Inflammatory macrophage treated with lipopolysaccharide for 4 hours (primary cell): ENCODE data around the gene OR5C1.
"Not testable (repeated sequence)": the region's sequence is repeated elsewhere in the genome, so short reads cannot be mapped to it uniquely, and the experiment has no call there.

Source experiments
- DNase-seq: peaks from one replicate; pipeline ENCODE4 v3.0.0-alpha.2; 2020

OR5C1 gene

DNA sequence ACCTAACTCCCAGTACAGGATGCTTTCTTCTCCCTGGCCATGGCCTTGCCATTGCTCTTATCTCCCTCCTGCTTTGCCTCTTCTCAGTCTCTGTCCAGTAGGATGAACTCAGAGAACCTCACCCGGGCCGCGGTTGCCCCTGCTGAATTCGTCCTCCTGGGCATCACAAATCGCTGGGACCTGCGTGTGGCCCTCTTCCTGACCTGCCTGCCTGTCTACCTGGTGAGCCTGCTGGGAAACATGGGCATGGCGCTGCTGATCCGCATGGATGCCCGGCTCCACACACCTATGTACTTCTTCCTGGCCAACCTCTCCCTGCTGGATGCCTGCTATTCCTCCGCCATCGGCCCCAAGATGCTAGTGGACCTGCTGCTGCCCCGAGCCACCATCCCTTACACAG, at the start of gene OR5C1:
TSS of gene OR5C1 (plus strand) at position 103 of the 400 bp plus-strand sequence. CDS start at position 103, 0 bp downstream.
- no peak for DNase-seq

DNA sequence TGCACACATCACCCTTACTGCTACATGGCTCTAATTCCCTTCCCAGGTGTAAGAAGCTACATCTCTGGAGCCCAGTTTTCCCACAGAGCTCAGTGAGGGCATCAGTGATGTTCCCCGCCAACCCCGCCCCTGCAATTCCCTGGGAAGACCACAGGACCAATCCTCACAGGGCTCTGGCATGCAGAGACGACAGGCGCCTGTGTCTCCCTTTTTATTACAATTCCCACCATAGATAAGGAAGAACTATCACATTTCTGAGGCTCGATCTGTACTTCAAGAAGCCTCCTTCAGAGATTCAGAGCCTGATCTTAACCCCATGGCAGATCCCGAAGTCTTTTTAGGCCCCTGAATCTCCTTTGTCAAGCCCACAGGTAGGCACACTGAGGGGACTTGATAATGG, 46.7 kb upstream of the OR5C1 start, which contains the start of gene OR1L6:
TSS of gene OR1L6 (plus strand) at position 301 of the 400 bp plus-strand sequence. CDS start 7,545 bp downstream, outside the sequence.
- DNase-seq = no peak

DNA sequence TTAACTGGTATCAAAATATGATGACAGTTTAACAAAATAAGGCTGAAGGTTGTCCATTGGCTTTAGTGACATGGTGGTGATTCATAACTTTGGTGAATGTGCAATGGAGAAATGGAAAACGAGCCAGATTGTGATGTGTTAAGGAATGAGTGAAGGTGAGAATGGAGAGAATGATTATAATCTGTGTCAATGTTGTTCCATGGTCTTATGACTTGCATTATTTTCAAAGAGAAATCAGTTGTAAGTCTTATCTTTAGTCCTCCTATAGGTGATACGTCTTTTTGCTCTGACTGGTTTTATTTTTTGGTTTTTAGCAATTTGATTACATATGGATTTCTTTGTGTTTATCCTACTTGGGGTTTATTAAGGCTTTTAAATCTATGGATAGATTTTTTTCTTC, 33.9 kb upstream of the OR5C1 start:
- DNase-seq = no peak

DNA sequence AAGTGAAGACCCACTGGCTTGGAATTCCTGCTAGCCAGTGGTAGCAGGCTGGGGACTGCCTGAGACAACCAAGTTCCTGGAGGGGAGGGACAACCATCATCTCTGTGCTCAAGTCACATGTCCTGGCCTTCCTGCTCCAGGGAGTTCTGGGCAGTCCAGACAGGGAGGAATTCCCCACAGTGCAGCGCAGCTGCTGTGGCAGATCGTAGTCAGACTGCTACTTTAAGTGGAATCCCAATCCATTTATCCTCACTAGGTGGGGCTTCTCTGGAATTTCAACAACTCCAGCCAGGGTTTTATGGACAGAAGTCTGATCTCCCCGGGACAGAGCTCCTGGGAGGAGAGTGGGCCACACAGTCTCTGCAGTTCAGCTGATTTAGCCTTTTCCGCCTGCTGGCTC, 20.9 kb upstream of the OR5C1 start:
- DNase-seq = no peak

DNA sequence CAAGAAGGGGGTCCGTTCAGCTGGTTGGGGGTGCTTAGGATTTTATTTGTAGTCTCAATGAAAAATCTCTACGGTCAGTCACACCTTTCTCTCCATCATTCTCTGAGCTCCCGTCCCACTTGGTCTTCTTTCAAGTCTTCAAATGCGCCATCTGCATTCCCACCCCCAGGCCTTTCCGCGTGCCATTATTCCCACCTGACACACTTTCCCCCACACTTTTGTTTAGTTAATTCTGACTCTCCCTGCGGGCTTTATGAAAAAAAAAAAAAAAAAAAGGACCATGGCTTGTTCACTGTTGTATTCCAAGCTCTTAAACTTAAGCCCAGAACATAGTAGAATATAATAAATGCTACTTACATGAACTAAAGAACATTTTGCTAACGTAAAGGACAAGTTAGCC, 11.7 kb upstream of the OR5C1 start:
- DNase-seq = no peak

DNA sequence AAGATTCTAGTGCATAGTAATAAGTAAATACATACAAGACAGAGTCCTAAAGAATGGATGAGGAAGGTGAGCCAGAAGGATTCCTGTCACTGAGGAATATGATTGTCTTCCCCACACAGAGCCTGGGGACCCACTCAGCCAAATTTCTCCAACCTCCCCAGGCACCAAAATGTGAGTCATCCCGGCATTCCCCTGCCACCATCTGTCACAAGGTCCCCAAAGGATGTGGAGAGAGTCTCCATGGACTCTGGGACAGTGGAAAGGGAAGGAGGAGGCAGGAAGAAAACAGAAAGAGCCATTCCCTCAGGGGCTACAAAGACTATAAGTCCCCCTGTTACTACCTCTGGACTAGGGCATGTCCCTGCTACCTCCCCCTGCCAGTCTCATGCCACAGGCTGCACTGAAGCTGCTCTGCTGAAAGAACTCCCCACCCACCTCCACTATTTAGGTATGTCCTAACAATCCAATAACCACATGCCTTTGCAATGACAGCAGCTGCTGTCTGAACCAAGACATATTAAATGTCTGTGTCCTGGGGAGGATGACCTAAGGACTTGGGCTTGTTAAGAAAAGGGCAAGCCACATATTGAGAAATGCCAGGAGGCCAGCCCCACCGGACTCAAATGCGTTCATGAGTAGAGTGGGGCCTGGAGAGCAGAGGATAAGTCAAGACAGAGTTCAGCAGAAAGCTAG, 10.7 kb upstream of the OR5C1 start:
- no peak for DNase-seq

DNA sequence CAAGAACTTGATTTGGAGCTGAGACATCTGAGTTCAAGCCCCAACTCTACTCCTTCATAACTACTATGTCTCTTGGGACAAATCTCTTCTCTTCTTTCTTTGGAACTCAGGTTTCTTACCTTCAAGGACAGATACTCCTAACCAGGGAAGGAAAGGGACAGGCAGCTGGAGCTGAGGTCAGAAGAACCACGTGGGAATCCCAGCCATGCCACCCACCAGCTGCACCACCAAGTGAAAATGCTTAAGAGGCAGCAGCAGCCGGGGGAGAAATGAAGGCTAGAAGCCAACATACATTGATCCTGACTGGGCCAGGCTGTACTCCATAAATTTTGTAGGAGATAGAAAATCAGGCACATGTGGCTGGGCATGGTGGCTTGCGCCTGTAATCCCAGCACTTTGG, 9.6 kb upstream of the OR5C1 start:
- DNase-seq = no peak

DNA sequence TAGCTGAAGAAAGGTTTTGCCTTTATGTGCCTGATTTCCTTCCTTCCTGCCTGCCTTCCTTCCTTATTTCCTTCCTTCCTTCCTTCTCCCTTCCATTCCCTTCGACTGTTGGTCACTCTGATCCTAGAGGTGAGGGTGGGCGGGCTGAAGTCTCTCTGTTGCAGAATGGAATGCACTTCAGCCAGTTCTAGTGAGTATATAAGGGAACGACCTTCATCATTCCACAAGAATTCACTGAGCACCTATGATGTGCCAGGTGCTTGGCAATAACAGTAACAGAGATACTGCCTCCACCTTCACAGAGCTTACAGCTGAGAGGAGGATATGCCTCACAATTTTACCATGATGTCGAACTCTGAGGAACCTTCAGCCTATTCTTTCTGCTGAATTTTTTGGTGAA, 8.7 kb upstream of the OR5C1 start:
- DNase-seq = no peak

DNA sequence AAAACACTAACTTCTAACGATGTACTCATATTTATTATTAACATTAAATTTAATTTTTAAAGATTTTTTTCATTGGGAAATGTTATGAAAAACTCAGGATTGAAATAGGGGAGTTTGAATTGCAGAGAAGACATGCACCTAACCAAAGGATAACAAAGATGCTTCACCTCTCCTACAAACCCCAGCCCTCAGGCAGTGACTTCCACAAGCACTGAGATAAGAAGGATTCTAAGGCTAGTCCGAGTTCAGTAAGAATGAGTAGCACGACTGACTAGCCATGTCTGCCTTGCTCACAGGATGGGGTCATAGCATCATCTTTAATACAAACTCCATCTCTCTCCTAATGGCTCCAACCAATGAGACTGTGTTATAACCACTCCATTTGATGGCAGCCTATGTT, 7.1 kb upstream of the OR5C1 start:
- no peak for DNase-seq

DNA sequence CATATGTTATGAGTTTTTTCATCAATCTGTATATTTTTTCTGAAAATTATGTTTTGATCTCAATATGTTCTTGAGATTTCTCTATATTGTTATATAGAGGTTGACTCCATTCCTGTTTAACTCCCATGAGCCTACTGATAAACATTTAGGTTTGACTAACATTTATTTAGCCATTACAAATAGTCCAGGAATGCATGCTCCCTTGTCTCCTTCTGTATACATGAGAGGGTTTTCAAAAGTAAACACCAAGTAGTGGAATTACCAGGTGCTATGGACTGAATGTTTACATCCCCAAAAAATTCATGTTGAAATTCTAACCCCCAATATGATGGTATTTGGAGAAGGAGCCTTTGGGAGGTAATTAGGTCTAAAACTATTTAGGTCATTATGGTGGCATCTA, 3.5 kb upstream of the OR5C1 start:
- DNase-seq = no peak

DNA sequence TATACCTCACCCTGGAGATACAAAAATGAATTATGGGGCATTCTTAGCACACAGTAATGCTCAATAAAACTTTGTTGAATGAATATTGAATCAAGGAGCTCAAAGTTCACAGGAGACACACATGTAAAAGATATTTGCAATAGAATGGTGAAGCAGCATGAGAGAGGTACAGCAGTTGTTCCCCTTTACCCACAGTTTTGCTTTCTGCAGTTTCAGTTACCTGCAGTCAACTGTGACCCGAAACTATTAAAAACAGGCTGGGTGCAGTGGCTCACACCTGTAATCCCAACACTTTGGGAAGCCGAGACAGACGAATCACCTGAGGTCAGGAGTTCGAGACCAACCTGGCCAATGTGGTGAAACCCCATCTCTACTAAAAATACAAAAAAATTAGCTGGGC, 2.4 kb upstream of the OR5C1 start:
- no peak for DNase-seq

DNA sequence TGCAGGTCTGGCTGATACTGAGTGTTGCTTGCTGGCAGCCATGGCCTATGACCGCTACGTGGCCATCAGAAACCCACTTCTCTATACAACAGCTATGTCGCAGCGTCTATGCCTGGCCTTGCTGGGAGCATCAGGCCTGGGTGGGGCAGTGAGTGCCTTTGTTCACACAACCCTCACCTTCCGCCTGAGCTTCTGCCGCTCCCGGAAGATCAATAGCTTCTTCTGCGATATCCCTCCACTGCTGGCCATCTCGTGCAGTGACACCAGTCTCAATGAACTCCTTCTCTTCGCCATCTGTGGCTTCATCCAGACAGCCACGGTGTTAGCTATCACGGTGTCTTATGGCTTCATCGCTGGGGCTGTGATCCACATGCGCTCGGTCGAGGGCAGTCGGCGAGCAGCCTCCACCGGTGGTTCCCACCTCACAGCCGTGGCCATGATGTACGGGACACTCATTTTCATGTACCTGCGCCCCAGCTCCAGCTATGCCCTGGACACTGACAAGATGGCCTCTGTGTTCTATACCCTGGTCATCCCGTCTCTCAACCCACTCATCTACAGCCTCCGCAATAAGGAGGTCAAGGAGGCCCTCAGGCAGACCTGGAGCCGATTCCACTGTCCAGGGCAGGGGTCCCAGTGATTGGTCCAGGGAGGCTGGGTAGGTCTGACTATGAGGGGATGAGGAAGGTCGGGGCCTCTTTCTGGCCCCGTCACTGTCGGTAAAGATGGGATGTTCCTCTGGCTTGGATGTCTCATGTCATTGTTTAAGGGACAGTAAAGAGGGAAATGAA, 718 bp downstream of the OR5C1 start:
- no peak for DNase-seq

DNA sequence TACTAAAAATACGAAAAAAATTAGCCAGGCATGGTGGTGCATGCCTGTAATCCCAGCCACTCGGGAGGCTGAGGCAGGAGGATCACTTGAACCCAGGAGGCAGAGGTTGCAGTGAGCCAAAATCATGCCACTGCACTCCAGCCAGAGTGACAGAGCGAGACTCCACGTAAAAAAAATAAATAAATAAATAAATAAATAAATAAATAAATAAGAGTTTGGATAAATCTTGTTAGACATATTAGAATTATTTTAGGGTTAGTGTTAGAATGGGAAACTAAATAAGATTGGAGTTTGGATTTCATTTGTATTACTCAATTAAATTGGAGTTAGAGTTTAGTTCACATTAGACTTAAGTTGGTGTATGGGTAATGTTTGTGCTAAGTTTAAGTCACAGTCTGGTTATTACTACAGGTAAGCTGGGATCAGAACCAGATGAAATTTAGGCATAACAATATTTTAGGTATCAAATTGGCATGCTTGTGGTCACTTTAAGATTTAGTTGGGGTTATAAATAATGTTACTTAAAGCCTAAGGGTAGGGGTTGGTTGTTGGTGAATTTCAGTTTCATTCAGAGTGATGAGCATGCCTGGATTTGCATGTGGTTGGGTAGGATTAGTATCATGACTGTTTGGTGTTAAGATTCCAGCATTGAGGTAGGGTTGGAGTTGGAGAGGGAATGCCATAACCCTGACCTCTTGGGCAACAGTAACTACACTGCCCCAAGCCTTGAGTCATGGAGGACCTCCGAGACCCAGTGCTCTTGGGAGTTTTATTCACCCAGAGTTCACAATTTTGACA, 3.3 kb downstream of the OR5C1 start:
- no peak for DNase-seq

DNA sequence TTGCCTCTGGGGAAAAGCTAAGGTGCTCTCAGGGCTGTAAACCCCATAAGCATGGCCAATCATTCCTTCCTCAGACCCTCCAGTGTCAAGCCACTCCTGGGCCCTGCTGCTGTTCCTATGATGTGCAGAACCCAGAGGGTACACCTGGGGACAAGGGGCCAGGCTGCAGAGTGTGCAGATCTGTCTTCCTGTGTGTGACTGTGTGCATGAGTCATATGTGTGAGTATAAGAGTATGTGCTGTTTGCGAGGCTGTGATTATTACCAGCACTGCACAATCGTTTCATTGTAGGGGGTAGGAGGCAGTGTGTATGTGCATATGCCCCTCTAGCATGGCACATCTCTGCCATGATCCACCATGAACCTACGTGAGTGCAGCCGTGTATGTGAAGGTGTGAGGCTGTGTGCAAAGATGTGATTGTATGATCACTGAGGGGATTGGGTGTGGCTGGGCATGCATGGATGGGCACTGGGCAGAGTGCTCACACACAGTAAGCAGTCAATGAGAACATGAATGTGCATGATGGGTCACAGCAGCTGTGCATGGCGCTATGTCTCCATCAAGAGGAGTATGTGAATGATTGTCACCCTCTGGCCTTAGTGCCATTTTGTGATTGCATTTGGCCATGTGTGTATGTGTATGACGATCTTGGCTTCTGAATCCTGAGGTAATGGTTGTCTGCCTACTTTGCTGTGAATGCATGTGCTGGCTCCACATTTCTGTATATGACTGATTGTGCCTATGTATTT, 8.8 kb downstream of the OR5C1 start:
- no peak for DNase-seq

DNA sequence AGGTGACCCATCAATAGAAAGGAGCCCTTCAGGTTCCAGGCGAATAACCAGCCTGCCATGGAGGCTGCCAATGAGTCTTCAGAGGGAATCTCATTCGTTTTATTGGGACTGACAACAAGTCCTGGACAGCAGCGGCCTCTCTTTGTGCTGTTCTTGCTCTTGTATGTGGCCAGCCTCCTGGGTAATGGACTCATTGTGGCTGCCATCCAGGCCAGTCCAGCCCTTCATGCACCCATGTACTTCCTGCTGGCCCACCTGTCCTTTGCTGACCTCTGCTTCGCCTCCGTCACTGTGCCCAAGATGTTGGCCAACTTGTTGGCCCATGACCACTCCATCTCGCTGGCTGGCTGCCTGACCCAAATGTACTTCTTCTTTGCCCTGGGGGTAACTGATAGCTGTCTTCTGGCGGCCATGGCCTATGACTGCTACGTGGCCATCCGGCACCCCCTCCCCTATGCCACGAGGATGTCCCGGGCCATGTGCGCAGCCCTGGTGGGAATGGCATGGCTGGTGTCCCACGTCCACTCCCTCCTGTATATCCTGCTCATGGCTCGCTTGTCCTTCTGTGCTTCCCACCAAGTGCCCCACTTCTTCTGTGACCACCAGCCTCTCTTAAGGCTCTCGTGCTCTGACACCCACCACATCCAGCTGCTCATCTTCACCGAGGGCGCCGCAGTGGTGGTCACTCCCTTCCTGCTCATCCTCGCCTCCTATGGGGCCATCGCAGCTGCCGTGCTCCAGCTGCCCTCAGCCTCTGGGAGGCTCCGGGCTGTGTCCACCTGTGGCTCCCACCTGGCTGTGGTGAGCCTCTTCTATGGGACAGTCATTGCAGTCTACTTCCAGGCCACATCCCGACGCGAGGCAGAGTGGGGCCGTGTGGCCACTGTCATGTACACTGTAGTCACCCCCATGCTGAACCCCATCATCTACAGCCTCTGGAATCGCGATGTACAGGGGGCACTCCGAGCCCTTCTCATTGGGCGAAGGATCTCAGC, 11.6 kb downstream of the OR5C1 start, which contains the start of gene OR1K1:
TSS of gene OR1K1 (plus strand) at position 58 of the 995 bp plus-strand sequence. CDS start at position 58, 0 bp downstream.
- DNase-seq = no peak

DNA sequence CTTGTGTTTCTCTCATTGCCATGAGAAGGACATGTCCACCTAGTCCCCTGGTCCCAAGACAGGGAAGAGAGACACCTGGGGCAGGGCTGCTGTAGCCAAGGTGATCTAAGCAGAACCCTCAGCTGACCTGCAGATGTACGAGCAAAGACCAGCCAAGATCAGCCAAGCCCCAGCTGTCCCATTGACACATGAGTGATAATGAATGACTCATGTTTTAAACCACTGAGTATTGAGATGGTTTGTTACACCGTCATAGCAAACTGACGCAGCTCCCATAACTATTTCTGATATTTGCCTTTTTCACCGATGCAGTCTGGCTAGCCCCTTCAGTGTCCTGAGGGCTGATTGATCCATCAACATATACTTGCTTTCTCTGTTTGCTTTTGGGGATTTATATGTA, 17.9 kb downstream of the OR5C1 start:
- no peak for DNase-seq

DNA sequence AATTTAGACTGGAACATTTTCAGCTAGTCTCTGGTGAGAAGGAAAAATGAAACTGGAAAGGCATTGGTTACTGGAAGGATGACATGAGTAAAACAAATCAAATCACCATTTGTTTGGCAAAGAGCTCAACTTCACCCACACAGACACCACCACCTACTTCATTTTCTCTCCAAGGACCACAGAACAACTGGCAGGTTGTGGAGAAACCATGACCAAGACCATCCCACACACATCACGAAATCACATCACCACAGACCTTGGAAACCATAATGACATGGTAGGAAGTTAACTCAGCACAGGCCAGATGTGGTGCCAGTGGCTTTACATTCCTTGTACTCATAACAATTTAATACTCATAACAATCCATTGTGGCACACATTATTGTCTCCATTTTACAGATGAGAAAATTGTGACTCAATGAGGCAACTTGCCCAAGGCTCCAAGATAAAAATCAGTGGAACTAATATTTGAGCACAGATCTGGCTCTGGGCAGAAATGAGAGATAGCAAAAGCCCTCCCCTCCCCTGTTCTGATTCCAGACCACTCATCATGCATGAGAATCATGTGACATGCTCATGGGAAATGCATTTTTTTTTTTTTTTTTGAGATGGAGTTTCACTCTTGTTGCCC, 18.7 kb downstream of the OR5C1 start:
- peak; percentile 71 for DNase-seq

DNA sequence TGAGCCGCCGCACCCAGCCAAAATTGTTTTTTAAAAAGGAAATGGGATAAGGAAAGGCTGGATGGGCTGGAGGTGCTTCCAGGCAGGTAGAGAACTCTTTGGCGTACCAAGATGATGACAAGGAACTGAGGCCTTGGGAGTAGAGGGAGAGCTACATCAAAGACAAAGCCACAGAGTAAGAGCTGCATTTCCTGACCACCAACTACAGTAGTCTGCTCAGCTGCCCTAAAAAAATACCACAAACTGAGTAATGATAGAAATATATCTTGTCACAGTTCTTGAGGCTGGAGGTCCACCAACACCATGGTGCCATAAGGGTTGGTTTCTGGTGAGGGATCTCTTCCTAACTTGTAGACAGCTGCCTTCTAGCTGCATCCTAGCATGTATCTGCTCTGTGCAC, 19.4 kb downstream of the OR5C1 start:
- DNase-seq = no peak

DNA sequence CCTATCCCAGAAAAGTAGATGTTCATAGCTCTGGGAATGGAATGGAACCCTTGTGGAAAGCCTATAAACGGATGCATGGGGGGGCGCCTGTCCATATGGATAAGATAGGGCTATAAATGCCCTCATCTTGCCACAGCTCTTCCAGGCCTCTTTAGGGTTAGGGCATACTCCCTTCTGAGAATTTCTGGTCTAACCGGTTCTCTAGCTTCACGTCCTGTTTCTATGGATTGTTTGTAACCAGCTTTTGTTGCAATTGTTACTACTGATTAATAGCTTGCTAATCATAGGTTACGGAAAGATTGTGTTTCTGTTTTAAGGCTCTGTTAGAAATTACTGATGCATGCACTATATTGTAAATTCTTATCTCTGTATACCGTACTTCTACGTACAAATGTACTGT, 20.5 kb downstream of the OR5C1 start:
- DNase-seq = not testable (repeated sequence)

DNA sequence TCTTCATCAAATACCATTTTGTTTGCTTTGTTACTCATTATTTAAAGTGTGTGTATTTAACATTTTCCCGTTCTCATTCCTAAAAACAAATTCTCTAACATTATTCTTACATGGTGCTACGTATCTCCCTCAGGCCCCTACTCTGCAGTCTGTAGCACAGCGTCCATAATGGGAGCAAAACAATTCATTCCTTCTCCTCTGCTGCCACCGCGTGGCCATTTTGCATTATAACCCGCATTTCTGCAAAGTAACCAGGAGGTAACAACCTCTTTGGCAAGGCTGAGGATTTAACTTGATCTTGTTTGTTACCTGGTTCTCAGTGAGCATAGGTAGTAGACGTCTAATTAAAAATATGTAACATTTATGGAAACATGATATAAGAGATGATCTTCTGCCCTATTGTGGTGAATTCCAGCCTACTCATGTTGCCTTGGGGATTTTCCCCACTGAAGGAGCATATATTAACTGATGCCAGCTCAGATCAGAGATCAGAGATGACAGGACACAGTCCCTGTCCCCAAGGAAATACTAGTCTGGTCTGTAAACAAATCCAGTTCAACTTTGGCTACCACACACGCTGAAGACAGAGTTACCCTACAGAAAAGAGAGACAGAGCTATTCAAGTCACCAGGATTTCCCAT, 21.7 kb downstream of the OR5C1 start:
- peak; percentile 74 for DNase-seq
